Cardiac fibroblast (primary cell): ENCODE results near the gene LRRC37A3.
A peak's percentile ranks its signal among the peaks of the same experiment; 100 is the strongest.
"Not testable (repeated sequence)": the region's sequence is repeated elsewhere in the genome, so short reads cannot be mapped to it uniquely, and the experiment has no call there.

Experiments used
- DNase-seq, 2 donors: peaks; one replicate each; pipeline versions ENCODE4 v3.0.0 to v3.0.0-alpha.2; 2010; ENCODE audit warnings: low read depth in 2 of 2
- H3K4me3 ChIP-seq, 2 donors: replicated peaks in 1 of 2; 1 replicate in 1 of 2; 2 replicates in 1 of 2; pipeline ENCODE4 v1.5.1; 2011; ENCODE audit warnings: low read depth in 2 of 2, low read length in 2 of 2, mild to moderate bottlenecking in 2 of 2, moderate library complexity in 1 of 2
- CTCF ChIP-seq: IDR thresholded peaks from one replicate; pipeline ENCODE4 v1.5.1; 2011; ENCODE audit warnings: low read depth, mild to moderate bottlenecking, low read length, inconsistent platforms

LRRC37A3 gene

GRCh38 chr17:64897136-64897535, 22.1 kb downstream of the LRRC37A3 start:
- H3K4me3 ChIP-seq, result not testable (repeated sequence)
- DNase-seq, result peak in 1 of 2 donors; percentile 0

GRCh38 chr17:64874210-64874609, 45.1 kb downstream of the LRRC37A3 start:
- H3K4me3 ChIP-seq, DNase-seq: not testable (repeated sequence)

GRCh38 chr17:64847504-64848466, 71.5 kb downstream of the LRRC37A3 start:
- peak; percentile 54 to 61 for DNase-seq
- peak; percentile 62 for TF ChIP-seq CTCF
- not testable (repeated sequence) for H3K4me3 ChIP-seq

- peak; percentile 54 to 71 for DNase-seq
- H3K4me3 ChIP-seq, result not testable (repeated sequence)
These were observed 72.4 kb downstream of the LRRC37A3 start for GRCh38 chr17:64846892-64847291.

- not testable (repeated sequence) for DNase-seq, H3K4me3 ChIP-seq
These were observed 75.4 kb downstream of the LRRC37A3 start for GRCh38 chr17:64843918-64844317.

- H3K4me3 ChIP-seq, DNase-seq: not testable (repeated sequence)
These were observed 76.4 kb downstream of the LRRC37A3 start for GRCh38 chr17:64842900-64843299.

- DNase-seq, H3K4me3 ChIP-seq: not testable (repeated sequence)
These were observed 78.3 kb downstream of the LRRC37A3 start for GRCh38 chr17:64840960-64841359.

GRCh38 chr17:64838513-64838912, 80.8 kb downstream of the LRRC37A3 start:
- not testable (repeated sequence) for DNase-seq, H3K4me3 ChIP-seq

GRCh38 chr17:64837018-64837761, 82.1 kb downstream of the LRRC37A3 start:
- peak overlapping the region; percentile 61 for H3K4me3 ChIP-seq
- peak; percentile 73 to 83 for DNase-seq

- DNase-seq, result peak; percentile 18 to 19
- peak overlapping the region; percentile 61 for H3K4me3 ChIP-seq
These were observed 82.7 kb downstream of the LRRC37A3 start for GRCh38 chr17:64836623-64837017.

- DNase-seq, result peak; percentile 46 to 81
These were observed 85.2 kb downstream of the LRRC37A3 start for GRCh38 chr17:64834060-64834459.

GRCh38 chr17:64830631-64831040, 88.6 kb downstream of the LRRC37A3 start:
- not testable (repeated sequence) for H3K4me3 ChIP-seq, DNase-seq

More at GRCh38 chr17:64834060-64834459, 85.2 kb downstream of the LRRC37A3 start:
- H3K4me3 ChIP-seq, result not testable (repeated sequence)

- H3K4me3 ChIP-seq, DNase-seq: not testable (repeated sequence)
These were observed 89.3 kb downstream of the LRRC37A3 start for GRCh38 chr17:64829824-64830630.

- DNase-seq, H3K4me3 ChIP-seq: not testable (repeated sequence)
These were observed 90.2 kb downstream of the LRRC37A3 start for GRCh38 chr17:64829068-64829467.

GRCh38 chr17:64818904-64819303, 100.4 kb downstream of the LRRC37A3 start:
- H3K4me3 ChIP-seq, DNase-seq: not testable (repeated sequence)

- not testable (repeated sequence) for DNase-seq, H3K4me3 ChIP-seq
These were observed 103.5 kb downstream of the LRRC37A3 start for GRCh38 chr17:64815833-64816198.
